VCaP (cell line): ENCODE measurements around the gene ARL9.

ENCODE experiments used
- H3K27ac ChIP-seq: fragments of 450-650 bp; 2 replicates; pipeline ENCODE4 v1.5.1; 2017
- TF ChIP-seq, protein P1 (sequence below): fragments of 450-650 bp; conservative IDR thresholded peaks from 2 replicates; pipeline ENCODE4 v1.5.1; 2017; ENCODE audit warnings: mild to moderate bottlenecking, moderate library complexity

The ARL9 gene, protein sequence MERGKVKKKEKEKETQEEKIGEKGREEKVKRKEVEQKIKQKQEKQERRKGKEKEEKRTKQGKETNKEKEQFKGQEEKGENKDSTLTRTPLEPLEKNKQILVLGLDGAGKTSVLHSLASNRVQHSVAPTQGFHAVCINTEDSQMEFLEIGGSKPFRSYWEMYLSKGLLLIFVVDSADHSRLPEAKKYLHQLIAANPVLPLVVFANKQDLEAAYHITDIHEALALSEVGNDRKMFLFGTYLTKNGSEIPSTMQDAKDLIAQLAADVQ

DNA sequence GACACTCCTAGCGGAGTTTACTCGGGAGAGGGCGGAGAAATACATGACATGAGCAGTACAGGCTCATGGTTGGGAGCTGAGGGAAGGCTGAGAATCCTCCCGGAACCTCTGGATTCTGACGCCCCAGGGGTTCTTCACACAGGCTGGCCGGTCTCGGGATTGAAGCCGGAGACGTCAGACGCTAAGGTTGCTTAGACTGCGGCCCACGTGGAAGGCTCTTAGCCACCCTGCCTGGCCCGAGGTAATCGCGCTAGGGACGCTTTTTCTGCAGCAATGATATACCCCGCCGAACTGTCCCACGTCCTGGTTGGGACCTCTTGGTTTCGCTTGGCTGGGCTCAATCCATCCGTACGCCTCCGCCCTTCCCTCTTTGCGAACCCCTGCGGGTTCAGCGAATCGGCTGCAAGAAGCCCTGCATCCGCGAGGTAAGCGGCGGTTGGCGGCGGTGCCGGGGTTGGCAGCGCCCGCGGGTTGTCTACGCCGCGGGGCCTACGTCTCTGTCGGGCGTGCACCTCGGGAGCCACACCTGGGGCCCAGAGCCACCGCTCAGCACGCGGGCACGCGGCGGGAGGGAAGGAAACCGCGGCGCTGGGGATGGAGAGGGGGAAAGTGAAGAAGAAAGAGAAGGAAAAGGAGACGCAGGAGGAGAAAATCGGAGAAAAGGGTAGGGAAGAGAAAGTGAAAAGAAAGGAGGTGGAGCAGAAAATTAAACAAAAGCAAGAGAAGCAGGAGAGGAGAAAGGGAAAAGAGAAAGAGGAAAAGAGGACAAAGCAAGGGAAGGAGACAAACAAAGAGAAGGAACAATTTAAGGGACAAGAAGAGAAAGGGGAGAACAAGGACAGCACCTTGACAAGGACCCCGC lies at the start of gene ARL9:
TSS of gene ARL9 (plus strand) at position 523 of the 862 bp plus-strand sequence. CDS start at position 595, 72 bp downstream.
- H3K27ac ChIP-seq, result no peak within 1 kb of the TSS
- TF ChIP-seq, protein P1, sequence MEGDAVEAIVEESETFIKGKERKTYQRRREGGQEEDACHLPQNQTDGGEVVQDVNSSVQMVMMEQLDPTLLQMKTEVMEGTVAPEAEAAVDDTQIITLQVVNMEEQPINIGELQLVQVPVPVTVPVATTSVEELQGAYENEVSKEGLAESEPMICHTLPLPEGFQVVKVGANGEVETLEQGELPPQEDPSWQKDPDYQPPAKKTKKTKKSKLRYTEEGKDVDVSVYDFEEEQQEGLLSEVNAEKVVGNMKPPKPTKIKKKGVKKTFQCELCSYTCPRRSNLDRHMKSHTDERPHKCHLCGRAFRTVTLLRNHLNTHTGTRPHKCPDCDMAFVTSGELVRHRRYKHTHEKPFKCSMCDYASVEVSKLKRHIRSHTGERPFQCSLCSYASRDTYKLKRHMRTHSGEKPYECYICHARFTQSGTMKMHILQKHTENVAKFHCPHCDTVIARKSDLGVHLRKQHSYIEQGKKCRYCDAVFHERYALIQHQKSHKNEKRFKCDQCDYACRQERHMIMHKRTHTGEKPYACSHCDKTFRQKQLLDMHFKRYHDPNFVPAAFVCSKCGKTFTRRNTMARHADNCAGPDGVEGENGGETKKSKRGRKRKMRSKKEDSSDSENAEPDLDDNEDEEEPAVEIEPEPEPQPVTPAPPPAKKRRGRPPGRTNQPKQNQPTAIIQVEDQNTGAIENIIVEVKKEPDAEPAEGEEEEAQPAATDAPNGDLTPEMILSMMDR, result no peak

DNA sequence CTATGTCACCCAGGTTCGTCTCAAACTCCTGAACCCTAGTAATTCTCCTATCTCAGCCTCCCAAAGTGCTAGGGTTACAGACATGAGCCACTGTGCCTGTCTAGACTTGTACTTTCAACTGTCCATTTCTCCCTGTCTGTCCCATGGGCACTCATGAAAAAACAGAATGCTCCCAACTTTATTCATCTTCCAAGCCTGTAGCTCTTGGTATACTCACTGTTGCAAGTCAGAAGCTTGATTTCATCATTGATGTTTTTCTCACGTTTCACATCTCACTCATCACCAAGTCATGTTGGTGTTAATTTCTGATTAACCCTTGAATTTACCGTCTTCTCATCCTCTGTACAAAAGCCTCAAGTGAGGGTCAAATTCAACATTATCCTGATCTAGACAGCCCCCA lies 45.5 kb upstream of the ARL9 start:
- TF ChIP-seq, protein P1, result no peak
- H3K27ac ChIP-seq, result no peak overlapping the region

GRCh38 chr4:56462157-56462556 lies 43.4 kb upstream of the ARL9 start:
- H3K27ac ChIP-seq, result no peak overlapping the region
- TF ChIP-seq, protein P1, result no peak

DNA sequence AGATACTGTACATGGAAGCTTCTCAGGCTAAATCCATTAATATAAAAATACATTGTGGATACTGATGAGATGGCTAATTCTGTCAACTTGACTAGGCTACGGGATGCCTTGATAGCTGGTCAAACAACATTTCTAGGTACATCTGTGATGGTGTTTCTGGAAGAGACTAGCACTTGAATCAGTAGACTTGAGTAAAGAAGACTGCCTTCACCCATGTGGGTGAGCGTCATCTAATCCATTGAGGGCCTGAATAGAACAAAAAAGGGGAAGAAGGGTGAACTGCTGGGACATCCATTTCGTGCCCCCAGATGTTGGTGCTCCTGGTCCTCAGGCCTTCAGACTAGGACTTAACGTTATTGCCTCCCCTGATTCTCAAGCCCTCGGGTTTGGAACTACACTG lies 41.9 kb upstream of the ARL9 start:
- TF ChIP-seq, protein P1, result no peak

GRCh38 chr4:56464581-56464980 lies 41.0 kb upstream of the ARL9 start:
- H3K27ac ChIP-seq, result no peak overlapping the region
- TF ChIP-seq, protein P1, result no peak

More for the DNA sequence above, 41.9 kb upstream of the ARL9 start:
- no peak overlapping the region for H3K27ac ChIP-seq

- peak overlapping the region; percentile 96 for H3K27ac ChIP-seq
- TF ChIP-seq, protein P1, result no peak
These were observed 39.8 kb upstream of the ARL9 start for GRCh38 chr4:56465599-56466295.

DNA sequence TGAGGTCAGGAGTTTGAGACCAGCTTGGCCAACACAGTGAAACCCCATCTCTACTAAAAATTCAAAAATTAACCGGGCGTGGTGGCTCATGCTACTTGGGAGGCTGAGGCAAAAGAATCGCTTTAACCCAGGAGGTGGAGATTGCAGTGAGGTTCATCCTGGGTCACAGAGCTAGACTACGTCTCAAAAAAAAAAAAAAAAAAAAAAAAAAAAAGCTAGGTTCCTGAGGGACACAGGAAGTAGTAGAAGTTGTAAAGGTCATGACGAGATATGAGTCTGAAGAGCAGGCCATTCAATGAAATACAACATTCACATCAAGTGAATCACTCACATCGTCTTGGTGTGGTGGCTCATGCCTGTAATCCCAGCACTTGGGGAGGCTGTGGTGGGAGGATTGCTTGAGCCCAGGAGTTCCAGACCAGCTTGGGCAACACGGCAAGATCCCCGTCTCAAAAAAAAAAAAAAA lies 39.3 kb upstream of the ARL9 start:
- peak overlapping the region; percentile 96 for H3K27ac ChIP-seq
